ENCODE measurements around the gene DIPK1C.

DIPK1C gene

DNA sequence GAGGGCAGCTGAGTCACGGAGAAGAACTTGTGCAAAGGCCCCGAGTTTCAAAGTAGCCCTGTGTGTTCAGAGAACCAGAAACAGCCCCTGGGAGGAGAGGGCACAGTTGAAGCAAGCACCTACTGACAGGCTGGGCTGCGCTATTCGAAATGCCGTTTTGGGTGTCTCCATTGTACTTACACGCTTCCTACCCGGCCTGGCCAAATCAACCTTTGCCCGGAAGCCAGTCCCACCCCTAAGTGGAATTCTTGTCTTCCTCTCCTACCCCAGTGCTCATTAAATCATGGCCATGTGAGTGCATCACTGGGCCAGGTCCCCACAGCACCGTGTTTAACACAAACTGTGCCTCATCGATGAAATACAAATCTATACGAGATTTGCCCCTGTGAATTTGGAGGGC lies 6.0 kb downstream of the DIPK1C start:
- DNase-seq (ENCODE audit: low read depth), result no peak

DNA sequence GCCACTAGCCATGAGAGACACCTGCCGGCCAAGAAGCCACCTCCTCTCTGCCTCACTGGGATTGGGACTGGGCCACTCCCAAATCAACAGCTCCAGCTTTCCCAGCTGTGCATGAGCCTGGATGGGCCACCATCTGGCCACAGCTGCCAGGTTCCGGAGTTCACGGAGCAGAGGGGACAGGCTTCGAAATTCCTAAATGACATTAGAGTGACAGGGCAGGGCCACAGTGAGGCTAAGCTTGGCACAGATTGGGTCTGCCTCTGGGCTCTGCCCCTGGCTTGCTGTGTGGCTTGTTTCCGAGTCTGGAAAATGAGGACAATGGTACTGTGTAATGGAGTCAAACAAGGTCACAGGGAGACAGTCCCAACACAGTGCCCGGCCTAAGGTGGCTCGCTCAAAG lies 6.5 kb downstream of the DIPK1C start:
- no peak for DNase-seq (ENCODE audit: low read depth)

DNA sequence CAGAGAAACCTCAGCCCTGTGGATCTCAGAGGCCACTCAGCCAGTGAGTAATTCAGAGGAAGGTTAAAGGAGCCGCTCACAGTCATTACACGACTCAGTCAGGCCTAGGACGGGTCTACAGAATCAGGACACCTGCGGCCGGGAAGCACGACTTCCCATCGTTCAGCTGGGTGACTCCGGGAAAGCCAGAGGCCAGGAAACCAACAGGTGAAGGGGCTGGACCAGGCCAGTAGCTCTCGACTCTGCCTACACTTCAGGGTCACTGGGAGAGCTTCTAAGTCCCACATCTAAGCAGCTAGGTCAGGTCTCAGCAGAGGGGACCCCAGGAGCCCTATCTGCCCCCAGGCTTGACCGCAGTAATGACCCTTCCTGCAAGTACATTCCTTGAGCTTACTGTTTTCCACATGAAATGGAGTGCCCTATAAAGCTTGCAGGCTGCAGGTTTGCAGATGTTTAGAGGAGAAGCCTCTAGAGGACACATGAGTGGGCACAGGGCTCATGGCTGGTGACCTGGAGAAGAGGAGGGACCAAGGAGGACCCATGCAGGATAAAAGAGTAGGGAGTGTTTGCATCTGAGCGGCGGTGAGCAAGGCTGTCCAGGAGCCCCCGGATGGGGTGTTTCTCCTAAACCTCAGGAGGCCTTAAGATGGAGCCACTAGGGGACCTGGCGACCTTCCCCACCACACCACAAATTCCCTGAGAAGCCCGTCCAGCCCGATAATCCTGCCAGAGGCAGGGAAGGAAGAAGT lies 9.5 kb downstream of the DIPK1C start:
- no peak for DNase-seq (ENCODE audit: low read depth)

DNA sequence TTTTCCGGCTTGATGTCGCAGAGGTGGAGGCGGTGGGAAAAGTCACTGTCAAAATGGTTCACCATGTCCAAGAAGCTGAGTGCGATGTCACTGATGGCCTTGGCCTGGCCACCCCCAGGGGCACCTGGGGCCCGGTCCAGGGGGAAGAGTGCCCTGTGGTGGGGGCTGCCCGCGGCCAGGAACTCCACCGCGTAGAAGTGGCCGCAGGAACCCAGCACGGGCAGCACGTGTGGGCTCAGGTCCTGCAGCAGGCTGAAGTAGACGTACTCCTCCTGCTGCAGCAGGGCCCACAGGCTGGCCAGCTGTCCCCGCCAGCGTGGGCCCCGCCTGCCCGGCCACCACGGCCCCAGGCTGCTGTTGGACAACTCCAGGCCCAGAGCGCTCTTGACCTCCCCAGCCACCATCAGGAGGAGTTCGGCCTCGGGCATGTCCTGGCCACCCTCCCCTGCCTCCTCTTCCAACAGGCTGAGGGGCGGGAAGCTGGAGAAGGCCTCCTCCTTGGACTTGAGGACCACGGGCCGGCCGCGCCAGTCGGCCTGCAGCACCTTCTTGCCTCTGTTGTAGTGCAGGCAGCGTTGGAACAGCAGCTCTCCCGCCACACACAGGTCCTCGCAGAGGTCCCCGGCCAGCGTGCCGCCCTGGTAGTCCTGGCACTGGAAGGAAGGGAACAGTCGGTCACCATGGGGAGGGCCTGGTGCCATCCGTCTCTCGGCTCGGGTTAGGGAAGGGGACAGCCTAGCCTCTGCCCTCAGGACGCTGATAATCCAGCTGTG lies 10.3 kb downstream of the DIPK1C start:
- no peak for DNase-seq (ENCODE audit: low read depth)

DNA sequence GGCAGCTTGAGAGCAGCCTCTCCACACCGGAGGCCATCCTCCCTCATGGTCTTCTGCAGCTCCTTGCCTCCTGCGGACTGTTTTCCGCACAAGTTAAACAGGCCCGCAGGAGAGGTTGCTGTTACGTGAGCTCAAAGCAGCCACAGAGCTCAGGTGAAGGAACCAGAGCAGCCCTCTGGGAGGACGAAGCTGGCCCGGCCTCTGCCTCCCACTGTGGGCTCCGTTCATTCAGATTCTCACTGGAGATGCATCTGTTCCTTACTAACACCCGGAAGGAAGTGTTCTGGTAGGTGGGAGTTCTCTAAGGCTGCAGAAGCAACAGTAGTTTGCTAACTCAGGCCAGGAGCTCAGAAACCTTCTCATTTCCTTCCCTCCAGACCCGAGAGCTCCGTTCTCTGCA lies 10.9 kb downstream of the DIPK1C start:
- DNase-seq (ENCODE audit: low read depth), result no peak

DNA sequence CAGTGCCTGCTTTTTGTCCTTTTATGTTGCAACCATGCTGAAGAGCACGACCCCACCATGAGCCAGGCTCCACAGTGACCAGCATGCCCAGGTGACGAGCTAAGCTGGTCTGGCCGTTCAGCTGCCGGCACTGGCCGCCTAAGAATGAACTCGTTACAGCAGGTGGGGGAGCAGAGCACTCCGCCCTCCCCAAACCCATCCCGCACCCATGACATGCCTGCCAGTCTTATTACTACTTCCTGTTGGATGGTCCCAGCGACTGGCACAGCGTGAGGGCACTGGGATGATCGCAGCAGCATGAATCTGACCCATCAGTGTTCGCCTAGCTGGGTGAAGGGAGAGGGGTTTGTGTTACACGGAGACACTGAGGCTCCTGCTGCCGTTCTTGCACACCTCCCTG lies 11.5 kb downstream of the DIPK1C start:
- no peak for DNase-seq (ENCODE audit: low read depth)

DNA sequence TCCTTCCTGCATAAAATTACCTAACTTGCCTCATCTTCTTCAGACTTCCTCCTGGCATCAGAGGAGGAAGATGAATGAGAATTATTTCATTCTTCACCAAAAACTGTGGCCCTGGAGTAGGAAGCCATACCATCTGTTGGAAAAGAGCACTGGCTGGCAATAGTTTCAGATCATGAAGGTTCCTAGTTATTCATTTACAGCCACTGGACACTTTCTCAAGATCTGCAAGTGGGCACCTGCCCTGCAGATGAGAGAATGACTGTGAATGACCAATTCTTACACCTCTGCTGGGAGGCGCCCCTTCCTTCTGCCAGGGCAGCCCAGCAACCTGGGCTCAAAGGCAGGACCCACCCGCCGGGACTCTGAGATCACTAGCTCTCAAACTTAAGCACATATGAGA lies 13.0 kb downstream of the DIPK1C start:
- no peak for DNase-seq (ENCODE audit: low read depth)

DNA sequence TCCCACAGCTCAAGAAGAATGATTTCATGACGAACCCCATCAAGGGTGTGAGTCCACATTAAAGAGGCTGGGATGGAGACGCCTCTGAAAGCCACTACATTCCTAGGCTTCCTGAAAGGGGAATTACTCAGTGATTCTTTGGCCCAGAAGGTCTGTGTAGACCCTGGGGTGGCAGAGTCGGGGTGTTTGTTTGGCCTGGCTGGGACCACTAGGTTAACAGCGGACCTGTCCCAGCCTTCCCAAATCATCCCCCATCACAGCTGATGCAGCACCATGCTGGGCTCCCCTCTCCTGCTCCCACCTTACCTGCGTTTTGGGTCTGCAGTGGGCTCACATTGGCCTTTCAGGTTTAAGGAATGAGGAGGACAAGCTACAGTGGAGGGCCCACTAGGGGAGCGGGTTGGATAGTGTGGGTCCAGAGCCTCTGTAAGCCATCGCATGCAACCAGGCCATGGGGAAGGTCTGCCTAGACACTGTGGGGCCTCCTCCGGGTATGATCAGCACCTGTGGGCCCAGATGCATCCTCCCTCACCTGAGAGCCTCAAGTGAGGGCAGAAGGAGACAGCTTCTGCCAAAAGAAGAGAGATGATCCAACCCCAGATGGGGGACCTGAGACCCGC lies 16.2 kb downstream of the DIPK1C start:
- DNase-seq (ENCODE audit: low read depth), result no peak

DNA sequence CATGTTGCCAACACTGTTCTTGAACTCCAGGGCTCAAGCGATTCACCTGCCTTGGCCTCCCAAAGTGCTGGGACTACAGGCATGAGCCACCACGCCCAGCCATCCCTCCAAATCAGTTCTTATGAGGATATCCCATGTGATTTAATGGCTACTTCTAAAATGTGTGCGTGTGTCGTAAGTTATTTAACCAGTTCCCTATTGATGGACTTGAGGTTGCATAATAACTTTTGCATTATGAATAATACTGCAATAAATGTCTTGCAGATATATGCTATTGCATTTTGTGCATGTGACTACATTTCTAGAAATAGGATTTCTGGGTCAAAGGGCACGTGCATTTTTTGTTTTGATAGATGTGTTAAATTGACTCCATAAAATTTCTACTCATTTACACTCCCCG lies 19.0 kb downstream of the DIPK1C start:
- no peak for DNase-seq (ENCODE audit: low read depth)

DNA sequence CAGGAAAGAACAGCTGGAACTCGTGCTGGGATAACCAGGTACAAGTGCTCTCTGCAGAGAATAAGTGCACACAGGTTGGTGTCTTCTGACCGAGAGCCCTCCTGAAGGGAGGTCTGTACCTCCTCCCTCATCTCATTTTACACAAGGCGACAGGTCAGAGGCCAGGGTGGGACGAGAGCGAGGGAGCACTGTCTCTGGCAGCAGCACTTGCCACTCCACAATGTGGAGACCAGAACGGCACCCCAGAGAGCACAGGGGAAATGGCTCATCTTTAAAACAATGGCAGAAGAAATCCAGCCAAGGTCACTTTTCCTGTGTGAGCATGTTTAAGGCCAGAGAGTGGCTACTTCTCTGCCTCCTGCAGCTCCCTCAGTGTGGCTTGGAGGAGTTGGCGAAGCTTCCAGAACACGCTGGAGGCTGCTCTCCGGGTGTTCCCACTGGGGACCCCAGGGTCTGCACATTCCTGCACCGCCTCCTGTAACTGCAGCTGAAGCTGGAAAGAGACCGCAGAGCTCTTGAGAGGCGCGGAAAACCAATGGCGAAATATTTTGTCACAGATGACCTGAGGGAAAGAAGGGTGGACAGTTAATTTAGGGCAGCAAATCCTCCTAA lies 20.8 kb downstream of the DIPK1C start:
- DNase-seq (ENCODE audit: low read depth), result no peak

DNA sequence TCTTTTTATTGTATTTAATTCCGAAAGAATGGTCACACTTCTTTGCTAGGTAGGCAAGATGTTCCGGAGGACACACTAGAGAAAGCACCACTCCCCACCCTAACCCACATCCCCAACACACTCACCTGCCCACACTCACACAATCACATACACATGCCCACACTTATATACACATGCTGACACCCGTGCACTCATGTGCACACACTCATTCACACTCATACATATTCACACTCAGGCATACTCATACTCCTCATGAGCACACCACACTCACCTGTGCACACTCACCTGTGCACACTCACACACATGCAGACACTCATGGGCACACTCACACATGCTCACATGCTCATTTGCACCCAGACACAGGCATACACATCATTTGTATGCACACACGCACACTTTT lies 21.4 kb downstream of the DIPK1C start:
- no peak for DNase-seq (ENCODE audit: low read depth)

DNA sequence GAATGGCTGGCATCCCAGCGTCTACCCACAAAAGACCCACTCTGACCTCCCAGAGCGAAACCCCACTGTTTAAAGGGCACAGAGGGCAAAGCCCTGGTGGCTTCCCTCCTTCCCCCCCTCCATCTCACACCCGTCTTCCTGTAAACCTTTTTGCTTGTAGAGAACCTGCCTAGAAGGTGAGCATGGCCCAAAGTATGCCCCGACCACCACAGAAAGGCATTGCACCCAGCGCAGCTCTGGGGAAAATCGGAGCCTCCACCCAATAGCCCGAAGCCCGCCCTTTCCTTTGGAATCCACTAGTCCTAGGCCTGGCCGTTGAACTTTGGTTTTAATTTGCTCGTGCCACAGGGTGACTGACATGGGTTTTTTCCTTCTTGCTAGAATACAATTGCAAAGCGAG lies 22.6 kb downstream of the DIPK1C start:
- no peak for DNase-seq (ENCODE audit: low read depth)

DNA sequence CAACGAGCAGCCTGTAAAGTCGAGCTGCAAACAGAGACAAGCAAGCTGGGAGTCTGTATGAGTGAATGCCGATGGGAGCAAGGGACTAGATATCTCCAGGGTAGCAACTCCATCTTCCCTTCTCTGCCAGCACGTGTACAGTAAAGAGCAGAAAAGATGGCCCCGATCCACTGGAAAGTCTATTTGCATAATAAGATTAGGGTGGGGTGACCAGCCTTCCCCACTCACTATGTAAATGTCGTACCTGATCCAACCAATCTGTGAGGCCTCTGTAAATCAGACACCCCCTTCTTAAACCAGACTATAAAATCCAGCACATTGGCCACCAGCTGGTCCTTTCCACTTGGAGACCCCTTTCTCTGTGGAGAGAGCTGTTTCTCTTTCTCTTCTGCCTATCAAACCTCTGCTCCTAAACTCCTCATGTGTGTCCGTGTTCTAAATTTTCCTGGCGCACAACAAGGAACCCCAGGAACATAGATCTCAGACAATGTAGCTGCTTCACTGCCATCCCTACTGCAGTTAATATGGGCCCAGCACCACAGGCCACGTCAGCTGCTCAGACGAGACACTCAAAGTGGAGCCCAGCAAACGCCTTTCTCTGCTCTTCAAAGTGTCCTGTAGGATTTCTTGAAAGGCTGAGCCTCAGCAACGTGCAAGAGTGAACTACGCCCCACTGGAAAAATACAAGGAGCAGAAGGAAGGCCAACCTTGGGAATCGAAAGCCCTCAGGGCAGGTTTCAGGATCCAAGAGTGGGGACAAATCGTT lies 26.1 kb downstream of the DIPK1C start:
- DNase-seq (ENCODE audit: low read depth), result no peak

DNA sequence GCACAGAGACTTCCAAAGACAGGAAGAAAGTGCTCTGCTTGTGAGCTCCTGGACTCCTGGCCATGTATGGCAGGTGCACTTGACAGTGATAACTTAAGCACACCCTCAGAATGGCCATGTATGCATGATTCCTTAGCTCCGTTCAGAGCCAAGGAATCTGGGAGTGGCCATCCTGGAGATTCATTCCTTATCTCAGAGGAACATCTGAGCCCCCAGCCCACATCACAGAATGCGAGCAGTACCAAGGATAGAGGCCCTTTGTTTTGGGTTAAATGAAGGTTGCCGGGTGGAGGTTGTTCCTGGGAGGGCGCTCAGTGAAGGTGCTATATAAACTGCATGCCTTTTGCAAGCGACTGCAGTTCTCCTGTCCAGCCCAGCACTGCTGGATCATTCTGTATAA lies 26.9 kb downstream of the DIPK1C start:
- DNase-seq (ENCODE audit: low read depth), result no peak

DNA sequence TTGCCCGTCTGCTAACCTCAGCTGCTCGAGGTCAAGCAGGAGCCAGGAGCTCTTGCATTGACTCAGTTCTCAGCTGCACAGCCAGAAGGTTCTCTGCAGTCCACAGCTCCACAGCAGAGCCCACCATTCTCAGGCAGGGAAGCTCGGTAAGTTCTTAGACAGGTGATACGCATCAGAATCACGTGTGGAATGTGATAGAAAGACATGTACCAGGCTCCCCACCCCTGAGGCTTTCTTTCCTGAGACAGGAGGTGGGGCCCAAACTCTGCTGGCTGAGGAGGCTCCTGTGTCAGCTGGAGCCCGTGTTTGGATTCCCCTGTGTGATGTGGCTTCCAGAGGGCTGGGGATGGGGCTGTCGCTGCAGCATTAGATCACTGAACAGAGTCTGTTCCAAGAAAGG lies 28.0 kb downstream of the DIPK1C start:
- no peak for DNase-seq (ENCODE audit: low read depth)

DNA sequence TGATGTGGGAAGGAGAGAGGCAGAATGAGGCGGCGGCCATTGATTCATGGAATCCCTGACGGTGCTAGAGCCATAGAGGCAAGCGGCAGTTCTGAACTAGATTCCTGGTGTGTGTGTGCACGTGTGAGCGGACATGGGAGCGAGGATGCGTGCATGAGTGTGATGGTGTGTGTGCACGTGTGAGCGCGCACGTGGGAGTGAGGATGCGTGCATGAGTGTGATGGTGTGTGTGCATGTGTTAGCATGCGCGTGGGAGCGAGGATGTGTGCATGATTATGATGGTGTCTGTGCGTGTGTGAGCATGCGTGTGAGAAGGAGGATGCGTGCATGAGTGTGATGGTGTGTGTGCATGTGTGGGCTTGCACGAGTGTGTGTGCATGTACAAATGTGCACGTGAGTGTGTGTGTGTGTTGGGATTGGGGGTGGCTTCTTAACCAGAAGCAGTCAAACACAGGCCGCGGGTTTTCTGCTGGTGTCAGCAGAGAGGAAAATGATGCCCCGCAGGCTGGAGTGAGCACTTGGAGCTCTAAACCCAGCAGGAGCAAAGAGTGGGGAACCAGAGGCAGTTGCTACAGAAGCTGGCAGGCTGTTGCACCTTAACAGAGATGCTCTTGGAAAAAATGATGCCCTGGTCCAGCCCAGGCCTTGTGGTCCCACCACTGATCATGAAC lies 29.5 kb downstream of the DIPK1C start:
- DNase-seq (ENCODE audit: low read depth), result no peak

DNA sequence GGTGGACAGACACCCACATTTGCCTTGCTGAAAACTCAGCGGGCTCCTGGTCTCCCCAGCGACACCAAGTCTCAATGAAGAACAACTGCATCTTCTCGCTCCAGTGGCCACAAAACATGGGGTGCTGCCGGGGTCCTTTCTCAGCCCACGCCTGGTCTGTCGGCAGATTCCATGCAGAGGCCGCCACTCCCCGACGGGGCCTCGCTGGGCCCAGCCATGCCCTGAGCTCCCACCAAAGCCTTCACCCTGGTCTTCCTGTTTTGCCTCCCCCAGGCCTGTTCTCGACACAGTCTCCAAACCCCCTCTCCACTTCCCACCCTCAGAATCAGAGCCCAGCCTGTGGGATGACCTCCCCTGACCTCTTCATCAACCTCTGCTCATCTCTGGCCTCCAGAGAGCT lies 31.2 kb downstream of the DIPK1C start:
- DNase-seq (ENCODE audit: low read depth), result no peak

DNA sequence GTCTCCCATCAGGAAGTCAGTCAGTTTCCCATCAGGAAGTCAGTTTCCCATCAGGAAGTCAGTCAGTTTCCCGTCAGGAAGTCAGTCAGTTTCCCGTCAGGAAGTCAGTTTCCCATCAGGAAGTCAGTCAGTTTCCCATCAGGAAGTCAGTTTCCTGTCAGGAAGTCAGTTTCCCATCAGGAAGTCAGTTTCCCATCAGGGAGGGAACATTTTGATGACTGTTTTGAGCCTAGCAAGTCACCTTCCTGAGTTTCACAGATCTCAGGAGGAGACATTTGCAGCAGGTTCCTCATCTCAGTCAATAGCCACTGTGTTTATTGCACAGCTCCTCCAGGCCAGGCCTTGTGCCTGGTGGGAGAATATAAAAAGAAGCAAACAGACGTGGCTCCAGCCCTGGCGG lies 31.9 kb downstream of the DIPK1C start:
- DNase-seq (ENCODE audit: low read depth), result no peak

DNA sequence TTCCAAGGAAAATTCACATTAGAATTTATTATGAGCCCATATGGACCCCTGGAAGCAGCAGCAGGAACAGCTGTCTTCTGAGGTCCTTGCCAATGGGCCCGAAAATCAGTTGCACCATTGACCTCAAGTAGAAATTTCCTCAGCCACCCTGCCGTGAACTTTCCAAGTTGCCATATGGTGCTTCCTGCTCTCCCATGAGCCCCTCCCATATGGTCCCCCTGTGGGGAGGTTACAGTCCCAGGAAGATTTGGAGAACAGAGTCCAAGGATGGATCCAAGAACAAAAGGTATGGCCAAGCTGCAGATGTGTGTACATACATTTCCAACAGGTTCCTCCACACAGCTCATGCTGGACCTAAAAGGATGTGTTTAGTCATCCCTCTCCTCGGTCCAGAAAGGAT lies 34.6 kb downstream of the DIPK1C start:
- no peak for DNase-seq (ENCODE audit: low read depth)

DNA sequence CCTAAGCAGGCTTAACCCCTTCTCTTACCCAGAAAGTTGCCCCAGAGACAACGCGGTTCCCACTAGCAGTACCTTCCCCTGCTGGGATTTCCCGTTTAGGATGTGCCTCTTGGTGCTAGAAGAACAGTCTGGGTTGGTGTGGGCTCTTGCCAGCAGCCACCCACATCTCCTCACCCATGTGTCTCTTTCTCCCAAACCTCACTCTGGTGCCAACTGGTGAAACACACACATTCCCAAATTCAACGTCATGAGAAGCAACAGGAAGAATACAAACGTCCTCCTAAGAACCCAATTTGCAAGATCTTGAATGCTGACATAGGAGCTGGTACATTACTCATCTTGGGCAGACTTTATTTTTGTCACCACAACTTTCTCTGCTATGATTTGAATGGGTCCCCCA lies 36.2 kb downstream of the DIPK1C start:
- DNase-seq (ENCODE audit: low read depth), result no peak

DNA sequence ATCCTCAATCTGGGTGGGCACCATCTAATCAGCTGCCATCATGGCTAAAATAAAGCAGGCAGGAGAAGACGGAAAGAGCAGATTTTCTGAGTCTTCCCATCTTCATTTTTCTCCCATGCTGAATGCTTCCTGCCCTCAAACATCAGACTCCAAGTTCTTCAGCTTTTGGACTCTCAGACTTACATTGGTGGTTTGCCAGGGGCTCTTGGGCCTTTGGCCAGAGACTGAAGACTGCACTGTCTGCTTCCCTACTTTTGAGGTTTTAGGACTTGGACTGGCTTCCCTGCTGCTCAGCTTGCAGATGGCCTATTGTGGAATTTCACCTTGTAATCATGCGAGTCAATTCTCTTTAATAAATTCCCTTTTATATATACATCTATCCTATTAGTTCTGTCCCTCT lies 36.6 kb downstream of the DIPK1C start:
- DNase-seq (ENCODE audit: low read depth), result no peak

DNA sequence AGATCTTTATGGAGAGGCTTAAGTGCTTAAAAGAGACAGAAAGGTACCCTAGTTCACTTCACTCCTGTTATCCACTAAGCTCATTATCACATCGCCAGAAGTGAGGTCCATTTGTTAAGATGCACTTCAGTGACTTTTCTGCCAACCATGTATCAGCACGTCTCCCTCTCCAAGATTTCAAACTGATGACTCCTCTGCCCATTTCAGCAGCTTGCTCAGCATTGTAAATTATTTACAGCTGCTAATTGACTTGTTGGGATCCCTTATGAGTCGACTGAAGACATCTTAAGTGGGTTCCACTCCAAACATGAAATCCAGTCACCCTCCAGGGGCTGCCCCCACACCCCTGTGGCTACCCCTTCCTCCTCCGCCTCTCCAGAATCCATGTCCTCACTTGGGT lies 37.3 kb downstream of the DIPK1C start:
- DNase-seq (ENCODE audit: low read depth), result no peak
